ENCODE results near the gene CBX6.

The CBX6 gene

GRCh38 chr22:38840129-38840528 is 31.9 kb downstream of the CBX6 start:
- no peak for DNase-seq (ENCODE audit: low read depth)

DNA sequence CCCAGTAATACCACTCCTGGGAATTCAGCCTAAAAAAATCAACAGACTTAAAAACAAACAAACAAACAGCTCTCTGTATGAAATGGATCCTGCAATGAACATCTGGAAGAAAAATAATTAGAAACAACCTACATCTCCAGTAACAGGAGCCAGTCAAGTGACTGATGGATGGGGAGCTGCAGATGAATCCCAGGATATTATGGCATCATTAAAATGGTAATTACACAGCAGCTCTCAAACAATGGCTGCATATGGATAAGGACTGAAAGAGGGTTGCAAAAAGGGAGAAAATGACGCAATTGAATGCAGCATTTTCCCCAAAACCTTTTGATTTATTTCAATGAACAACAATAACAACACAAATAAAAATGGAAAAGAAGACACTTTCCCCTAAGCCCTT is 32.3 kb downstream of the CBX6 start:
- DNase-seq (ENCODE audit: low read depth), result no peak

- no peak for DNase-seq (ENCODE audit: low read depth)
These were observed 34.5 kb downstream of the CBX6 start for GRCh38 chr22:38837414-38837928.

DNA sequence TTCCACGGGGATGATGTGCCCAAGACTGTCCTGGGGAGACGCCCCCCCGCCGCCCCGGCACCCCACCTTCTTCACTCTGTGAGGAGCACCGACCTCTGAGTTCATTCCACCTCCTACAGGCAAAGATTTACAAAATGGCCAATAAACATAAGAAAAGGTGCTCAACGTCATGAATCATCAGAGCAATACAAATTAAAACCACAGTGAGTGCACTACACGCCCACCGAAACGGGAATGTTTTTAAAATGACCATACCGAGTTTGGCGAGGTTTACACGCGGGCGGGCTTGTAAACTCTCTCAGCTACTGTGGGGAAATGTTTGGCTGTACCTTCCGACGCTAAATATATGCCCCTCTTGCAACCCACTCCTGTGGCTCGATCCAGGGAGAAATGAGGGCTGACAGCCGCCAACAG is 36.1 kb downstream of the CBX6 start:
- DNase-seq (ENCODE audit: low read depth), result no peak

- DNase-seq (ENCODE audit: low read depth), result no peak
These were observed 37.0 kb downstream of the CBX6 start for GRCh38 chr22:38834991-38835390.

DNA sequence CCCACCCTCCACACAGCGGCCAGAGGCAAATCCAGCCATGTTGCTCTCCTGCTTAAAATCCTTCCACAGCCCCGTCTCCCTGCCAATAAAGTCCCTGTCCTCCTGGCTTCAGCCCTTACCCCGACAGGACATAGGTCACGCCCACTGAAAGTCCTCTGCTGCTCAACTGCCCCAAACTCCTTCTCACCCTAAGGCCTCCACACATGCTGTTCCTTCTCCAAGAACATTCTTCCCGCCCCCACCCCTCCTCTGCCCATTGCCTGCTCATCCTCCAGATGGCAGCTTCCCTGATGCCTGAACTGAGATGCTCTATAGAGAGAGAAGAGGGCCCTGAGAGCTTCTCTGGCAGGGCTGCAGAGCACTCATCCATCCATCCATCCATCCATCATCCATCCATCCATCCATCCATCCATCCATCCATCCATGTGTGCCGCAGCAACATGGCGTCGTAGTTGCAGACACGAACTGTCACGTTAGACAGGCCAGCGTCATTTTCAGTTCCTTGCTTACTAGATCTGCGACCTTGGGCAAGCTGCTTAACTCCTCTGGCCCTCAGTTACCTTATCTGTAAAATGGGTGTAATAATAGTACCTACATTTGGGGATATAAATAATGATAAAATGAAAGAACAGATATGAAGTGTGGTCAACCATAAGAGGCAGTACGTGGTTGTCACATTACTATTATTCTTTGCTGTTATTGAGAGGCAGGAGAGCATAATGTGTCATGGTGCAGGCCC is 37.6 kb downstream of the CBX6 start:
- DNase-seq (ENCODE audit: low read depth), result no peak

DNA sequence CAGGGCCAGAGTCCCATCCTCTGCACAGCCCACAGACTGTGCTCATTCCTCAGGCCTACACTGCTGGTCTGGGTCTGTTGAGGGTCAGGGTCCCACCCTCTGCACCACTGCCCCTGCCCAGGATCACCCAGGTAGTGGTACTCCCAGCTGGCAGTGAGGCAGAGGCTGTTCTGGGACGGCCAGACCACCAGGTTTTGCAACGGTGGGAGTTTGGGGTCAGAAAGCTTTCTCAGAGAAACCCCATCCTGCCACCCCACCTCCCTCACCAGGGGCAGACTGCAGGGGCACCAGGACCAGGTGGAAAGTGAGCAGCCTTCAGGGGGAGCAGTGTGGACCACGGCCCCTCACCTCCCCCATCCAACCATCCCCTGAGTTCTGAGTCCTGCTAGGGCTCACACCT is 39.0 kb downstream of the CBX6 start:
- DNase-seq (ENCODE audit: low read depth), result no peak

DNA sequence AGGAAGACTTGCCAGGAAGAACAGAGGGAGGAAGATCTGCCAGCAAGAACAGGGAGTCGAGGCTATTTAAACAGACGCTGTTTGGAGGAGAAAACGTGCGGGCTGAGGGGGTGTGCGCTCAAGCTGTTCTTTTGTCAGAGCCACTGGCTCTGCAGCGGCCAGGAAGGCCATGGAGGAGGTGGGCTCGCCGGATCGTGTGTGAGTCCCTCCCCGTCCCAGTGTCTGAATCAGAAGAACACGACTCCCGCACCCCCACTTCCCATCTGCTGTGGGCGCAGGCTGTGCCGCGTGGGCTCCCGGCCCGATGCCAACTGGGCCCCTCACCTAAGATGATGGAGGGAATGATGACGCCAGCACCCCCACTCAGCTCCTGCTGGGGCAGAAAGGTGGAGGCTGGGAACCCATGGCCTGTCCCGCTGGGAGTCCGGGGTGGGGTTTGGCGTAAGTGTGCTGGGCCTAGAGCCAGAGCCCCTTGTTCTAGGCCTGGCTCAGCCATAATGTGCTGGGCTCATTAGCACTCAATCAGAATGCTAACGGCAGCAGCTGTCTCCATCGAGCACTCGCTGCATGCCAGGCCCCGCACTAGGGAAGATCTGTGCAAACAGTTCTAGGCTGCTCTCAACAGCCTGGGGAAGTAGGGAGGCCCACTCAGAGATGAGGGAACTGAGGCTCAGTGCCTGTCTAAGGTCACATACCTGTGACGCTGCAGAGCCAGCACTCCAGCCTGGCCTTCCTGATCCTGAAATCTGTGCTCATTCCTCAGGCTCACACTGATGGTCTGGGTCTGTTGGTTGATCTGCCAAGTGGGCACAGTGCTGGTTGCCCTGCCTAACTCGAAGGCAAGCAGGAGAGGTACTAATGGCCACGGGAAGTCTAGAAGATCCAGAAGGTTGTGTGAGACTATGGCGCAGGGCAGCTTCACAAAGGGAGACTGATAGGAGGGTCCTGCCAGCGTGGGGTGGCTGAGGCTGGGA is 39.7 kb downstream of the CBX6 start:
- DNase-seq (ENCODE audit: low read depth), result no peak

GRCh38 chr22:38831166-38831945 is 40.7 kb downstream of the CBX6 start:
- DNase-seq (ENCODE audit: low read depth), result no peak

DNA sequence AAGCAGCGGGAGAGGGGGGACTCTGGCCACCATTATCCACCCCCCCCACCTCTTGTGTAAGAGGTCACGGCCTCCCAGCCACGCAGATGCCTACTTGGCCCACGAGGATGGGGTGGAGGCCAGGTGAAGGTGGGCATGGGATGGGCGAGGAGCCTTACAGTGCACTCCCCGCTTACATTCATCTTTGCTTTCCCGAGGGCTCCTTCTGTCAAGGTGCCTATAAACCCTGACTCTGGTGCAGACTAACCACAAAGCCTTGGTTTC is 41.2 kb downstream of the CBX6 start:
- DNase-seq (ENCODE audit: low read depth), result no peak

DNA sequence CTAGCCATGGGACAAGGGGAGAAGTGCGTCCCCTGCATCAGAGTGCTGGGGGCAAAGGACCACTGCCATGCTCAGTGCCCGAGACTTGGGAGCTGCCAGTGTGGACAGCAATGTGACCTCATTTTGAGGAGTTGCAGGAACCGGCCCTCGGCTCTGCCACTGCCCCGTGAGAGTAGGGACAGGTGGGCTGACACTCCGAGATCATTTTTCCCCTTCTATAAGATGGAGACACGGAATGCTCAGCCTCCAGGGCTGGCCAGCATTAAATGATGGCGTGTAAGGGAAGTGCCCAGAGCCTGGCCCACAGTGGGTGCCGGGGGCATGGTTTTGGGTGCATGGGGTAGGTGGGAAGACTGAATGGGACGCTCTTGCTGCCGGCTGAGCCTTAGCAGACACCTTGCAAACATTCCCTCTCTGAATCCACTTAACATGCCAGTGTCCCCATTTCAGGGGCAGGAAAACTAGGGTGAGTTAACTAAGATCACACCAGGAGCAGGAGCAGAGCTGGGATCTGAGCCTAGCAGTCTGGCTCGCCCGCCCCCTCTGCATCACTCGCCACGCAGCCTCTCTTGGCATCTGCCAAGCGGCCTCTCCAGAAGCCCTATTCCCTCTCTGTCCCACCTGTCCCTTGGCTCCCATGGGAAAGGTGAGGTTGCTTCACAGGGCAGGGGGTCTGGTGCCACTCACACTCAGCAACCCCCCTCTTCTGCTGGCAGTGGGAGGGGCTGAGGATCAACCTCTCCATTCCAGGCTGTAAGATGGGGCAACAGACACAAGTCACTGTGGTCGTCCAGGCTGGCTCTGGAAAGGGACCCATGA is 41.8 kb downstream of the CBX6 start:
- DNase-seq (ENCODE audit: low read depth), result no peak

DNA sequence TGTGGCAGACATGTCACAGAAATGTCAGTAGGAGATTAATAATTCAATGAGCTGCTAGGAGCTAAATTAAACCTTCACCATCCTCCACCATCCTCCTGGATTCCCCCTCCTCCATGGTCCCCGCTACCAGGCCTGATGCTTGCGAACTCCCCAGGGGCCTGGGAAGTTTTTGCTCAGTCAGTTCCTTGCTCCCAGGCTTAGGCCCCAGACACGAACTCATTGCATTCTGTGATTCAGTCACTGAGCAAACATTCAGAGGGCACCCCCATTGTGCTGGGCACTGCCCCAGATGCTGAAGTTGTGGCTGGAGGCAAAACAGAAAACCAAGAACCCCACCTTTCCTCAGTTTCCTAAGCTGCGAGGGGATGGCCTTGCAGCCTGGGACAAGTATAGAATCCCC is 42.5 kb downstream of the CBX6 start:
- DNase-seq (ENCODE audit: low read depth), result no peak

- DNase-seq (ENCODE audit: low read depth), result no peak
These were observed 43.3 kb downstream of the CBX6 start for GRCh38 chr22:38828616-38829205.

- no peak for DNase-seq (ENCODE audit: low read depth)
These were observed 43.8 kb downstream of the CBX6 start for GRCh38 chr22:38828191-38828590.

DNA sequence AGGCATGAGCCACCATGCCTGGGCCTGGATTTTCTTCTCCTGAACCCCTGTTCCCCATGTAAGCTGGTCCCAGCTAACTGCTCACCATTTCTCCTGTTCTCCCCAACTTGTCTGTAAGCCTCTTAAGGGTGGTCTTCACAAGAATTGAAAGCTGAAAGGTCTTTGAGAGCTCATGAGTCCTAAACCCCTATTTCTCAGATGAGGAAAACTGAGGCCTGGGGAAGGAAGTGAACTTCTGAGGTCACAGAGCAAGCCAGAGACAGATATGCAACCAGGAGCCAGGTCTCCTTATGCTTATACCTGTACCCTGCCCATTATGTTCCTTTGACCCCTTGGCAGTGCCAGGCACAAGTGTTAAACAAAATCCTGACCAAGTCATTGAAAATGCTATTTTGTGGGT is 44.5 kb downstream of the CBX6 start:
- no peak for DNase-seq (ENCODE audit: low read depth)

- DNase-seq (ENCODE audit: low read depth), result no peak
These were observed 45.2 kb downstream of the CBX6 start for GRCh38 chr22:38826801-38827200.

GRCh38 chr22:38826386-38826785 is 45.6 kb downstream of the CBX6 start:
- DNase-seq (ENCODE audit: low read depth), result no peak

GRCh38 chr22:38824585-38824984 is 47.4 kb downstream of the CBX6 start:
- DNase-seq (ENCODE audit: low read depth), result no peak

- no peak for DNase-seq (ENCODE audit: low read depth)
These were observed 48.4 kb downstream of the CBX6 start for GRCh38 chr22:38823637-38824036.

- no peak for DNase-seq (ENCODE audit: low read depth)
These were observed 48.9 kb downstream of the CBX6 start for GRCh38 chr22:38823076-38823475.

- no peak for DNase-seq (ENCODE audit: low read depth)
These were observed 52.0 kb downstream of the CBX6 start for GRCh38 chr22:38820020-38820419.
